HG02981 (cell line): ENCODE measurements around the gene LAMA2.

ENCODE experiments used
- ATAC-seq: cut with Tn5 transposase; IDR thresholded peaks from one replicate; pipeline ENCODE4 v1.9.1; 2021; ENCODE audit warnings: mild to moderate bottlenecking, moderate library complexity; ENCODE audit not compliant: unreplicated experiment

The LAMA2 gene

GRCh38 chr6:129208415-129209034, 325.6 kb downstream of the LAMA2 start:
- ATAC-seq = no peak

GRCh38 chr6:129209355-129209754, 326.4 kb downstream of the LAMA2 start:
- ATAC-seq = no peak

DNA sequence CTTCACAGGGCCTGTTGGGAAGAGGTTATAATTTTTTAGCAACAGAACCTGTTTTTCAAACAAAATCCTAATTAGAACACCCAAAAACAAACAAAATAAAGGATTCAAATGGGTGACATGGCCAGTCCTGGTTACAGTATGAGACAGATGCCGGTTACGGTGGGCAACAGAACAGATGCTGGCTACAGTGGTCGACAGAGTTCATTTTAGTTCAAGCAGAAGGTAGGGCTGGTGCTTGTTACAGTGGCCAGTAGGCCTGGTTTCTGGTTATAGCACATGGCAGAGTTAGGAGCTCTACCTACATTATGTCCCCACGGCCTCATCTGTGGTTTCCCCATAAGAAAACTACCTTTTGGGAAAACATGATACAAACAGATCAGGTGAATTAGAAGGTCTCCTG, 327.7 kb downstream of the LAMA2 start:
- ATAC-seq = no peak

DNA sequence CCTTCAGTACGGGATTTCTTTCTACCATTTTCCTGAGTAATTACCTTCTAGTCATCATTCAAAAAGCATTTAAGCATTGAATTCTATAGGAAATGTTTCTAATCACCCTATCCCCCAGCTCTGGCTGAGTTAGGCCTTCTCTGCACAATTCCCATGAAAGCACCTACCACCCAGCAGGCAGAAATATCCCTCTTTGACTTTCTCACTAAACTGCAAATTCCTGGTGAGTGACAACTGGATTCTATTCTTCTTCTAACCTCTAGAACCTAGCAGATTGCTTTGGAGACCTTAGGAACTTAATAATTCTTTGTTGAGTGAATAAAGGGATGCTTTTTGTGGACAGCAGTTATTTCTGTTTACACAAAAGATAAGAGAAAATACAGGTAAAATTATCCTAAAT, 328.7 kb downstream of the LAMA2 start:
- no peak for ATAC-seq

GRCh38 chr6:129212081-129212480, 329.1 kb downstream of the LAMA2 start:
- ATAC-seq = no peak

GRCh38 chr6:129215246-129215645, 332.3 kb downstream of the LAMA2 start:
- ATAC-seq = no peak

DNA sequence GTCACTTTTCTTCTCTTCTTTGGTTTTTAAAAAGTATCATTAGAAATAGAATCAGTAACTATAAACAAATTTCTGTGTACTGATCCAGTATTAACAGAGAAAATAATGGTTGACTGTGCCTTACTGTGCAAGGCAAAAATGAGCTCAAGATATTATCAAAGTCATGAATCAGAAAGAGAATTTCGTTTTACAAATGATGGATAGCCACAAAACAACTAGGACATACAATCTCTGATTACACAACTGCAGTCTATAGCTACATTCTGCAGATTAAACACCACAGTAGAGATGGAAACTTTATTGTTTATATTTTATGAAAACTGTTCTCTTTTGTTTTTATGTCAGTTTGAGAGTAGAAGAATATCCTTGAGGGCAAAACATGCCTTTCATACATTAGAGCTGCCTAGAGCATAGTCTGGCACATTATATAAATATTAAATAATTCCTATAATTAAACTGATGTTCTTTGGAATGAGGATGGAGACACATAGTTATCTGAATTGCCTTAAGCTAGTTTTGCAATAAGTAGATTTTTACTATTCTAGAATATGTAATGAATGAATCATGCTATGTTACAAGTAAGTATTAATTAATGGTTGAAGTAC, 333.1 kb downstream of the LAMA2 start:
- ATAC-seq = no peak

DNA sequence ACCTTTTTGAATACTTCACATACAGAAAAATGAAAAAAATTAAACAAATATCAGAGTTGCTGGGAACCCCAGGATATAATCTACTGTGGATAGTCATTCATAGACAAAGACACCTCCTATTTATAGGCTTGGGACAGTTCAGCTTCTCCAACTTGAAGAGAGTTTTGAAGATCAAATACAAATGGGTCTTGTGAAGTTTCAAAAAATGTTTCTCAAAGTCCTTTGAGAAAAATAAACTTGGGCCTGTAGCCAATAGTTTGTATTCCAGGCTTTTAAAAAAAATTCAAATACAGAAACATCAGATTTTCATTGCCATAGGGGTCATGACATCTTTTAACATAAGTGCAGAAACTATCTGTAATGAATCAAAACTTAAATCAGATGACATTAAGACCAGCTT, 334.8 kb downstream of the LAMA2 start:
- no peak for ATAC-seq

DNA sequence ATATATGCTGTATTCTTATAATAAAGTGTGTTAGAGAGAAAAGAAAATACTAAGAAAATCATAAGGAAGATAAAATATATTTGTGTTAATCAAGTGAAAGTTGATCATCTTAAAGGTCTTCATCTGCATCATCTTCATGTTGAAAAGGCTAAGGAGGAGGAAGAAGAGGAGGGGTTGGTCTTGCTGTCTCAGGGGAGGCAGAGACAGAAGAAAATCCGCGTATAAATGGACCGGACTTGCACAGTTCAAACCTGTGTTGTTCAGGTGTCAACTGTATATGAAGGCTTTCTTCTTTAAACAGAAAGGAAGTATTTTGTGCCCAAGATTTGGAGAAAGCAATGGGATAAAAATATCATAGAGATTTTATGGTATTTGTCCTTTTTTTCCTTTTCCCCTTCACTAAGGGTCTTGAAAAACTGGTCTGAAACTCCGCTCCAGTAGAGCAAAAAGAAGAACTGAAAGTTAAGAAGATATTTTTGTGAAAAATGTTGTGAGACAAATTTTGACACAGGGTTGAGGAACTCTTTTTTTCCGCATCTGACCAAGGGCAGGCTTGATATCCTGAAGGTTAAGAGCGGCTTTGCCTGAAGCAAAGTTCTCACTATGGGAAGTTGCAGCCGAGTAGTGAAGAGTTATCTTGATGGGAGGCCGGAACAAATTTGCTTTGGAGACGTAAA, 350.7 kb downstream of the LAMA2 start:
- ATAC-seq = no peak

DNA sequence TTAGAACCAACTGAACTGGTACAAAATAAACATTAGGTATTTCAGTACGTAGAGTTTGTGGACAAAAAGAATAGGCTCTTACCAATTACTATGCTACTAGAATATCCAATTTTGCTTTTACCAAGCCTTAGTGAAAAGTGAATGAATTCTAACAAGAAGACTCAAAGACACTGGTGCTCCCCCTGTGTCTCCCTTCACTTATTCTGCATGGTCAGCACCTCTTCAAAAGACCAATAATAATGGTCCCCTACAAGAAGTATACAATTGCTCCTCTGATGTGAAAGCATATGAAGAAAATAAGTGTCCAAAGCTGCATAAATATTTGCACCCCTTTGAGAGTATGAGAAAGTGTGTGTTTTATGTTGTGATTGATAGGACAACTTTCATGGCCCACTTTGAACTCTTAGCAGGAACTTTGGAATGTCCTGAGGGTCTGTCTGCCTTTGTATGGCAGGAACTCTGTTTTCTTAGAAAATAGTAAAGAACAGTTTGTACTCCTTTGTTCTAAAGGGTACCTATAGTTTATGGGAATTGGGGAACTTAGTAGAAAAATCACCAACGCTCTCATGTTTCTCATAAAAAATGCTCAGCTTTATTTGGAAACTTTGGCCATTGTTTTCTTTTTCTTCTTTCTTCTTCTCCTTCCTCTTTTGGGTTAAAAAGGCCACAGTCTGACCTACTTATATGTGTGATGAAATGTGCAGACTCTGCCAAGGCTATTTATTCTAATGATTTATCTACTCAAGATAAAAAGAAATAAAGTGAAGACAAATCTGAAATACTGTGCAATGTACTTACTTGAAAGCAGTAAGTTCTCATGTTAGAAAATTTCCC, 352.4 kb downstream of the LAMA2 start:
- no peak for ATAC-seq

GRCh38 chr6:129236001-129236517, 353.1 kb downstream of the LAMA2 start:
- ATAC-seq = peak; percentile 89

GRCh38 chr6:129238991-129239390, 356.1 kb downstream of the LAMA2 start:
- ATAC-seq = no peak

GRCh38 chr6:129239825-129240491, 357.0 kb downstream of the LAMA2 start:
- ATAC-seq = no peak

- no peak for ATAC-seq
These were observed 357.5 kb downstream of the LAMA2 start for GRCh38 chr6:129240492-129240853.

GRCh38 chr6:129242546-129242945, 359.6 kb downstream of the LAMA2 start:
- ATAC-seq = no peak

GRCh38 chr6:129243377-129243776, 360.4 kb downstream of the LAMA2 start:
- no peak for ATAC-seq

GRCh38 chr6:129248946-129249345, 366.0 kb downstream of the LAMA2 start:
- no peak for ATAC-seq

GRCh38 chr6:129251669-129252376, 368.9 kb downstream of the LAMA2 start:
- ATAC-seq = peak; percentile 87

GRCh38 chr6:129252377-129253071, 369.6 kb downstream of the LAMA2 start:
- ATAC-seq = no peak

DNA sequence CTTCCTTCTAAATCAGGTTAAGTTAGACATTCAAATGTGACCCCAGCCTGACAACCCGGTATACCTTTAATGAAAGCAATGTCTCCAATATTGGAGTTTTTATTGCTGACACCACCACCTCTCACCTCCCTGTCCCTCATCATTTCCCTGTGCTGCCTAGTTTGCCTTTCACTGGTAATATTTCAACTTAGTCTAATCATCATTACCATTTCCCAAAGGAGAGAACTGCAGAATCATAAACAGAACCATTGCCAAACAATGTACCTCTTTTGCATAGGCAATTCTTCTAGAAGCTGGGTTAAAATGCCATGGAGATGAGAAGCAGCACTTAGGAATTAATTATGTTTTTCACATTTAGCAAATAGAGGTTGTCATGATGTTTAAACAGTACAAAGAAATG, 370.3 kb downstream of the LAMA2 start:
- no peak for ATAC-seq
